ENCODE results near the gene ATP6V0B. TPM values are rescaled to one million over a fixed set of nuclear protein-coding genes. Genes with fewer than 3 reads are reported as not detected.

The ATP6V0B gene
- polyA plus RNA-seq, 1 donor, result 113 TPM

Other genes starting within 250 kb of the ATP6V0B start
- 1.4 TPM for gene ARTN, start 41.2 kb upstream of the ATP6V0B start, polyA plus RNA-seq
- gene IPO13, start 28.0 kb upstream of the ATP6V0B start, polyA plus RNA-seq, result 26.1 TPM
- 19.9 TPM for gene DPH2, start 5.0 kb upstream of the ATP6V0B start, polyA plus RNA-seq
- 37.4 TPM for gene B4GALT2, start 4.2 kb downstream of the ATP6V0B start, polyA plus RNA-seq
- 23.4 TPM for gene CCDC24, start 16.6 kb downstream of the ATP6V0B start, polyA plus RNA-seq
- gene SLC6A9, start 56.5 kb downstream of the ATP6V0B start, polyA plus RNA-seq, result 3.5 TPM
- 0.04 TPM for gene KLF17, start 143.9 kb downstream of the ATP6V0B start, polyA plus RNA-seq
- gene KLF18, start 166.7 kb downstream of the ATP6V0B start, polyA plus RNA-seq, result not detected
- gene DMAP1, start 238.5 kb downstream of the ATP6V0B start, polyA plus RNA-seq, result 54.6 TPM